ENCODE data around the gene CHMP1A.

CHMP1A gene

GRCh38 chr16:89607453-89607852 lies 50.1 kb downstream of the CHMP1A start:
- no peak for DNase-seq

DNA sequence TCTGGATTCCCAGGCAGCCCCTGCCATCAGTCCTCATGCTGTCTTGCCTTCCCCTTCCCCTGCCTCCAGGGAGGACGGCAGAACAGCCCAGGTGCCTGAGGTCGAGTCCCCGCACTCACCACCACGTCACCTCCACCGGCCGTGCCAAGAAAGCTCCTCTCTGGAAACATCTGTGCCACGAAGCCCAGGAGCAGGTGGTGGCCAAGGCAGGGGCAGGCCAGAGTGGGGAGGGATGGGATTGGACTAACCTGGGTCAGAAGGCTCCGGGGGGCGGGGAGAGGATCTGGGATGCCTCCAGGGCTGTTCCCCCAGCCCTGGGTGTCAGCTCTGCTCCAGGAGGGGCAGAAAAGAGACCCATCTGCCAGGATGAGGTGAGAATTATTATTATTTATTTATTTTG lies 51.5 kb downstream of the CHMP1A start:
- no peak for DNase-seq

DNA sequence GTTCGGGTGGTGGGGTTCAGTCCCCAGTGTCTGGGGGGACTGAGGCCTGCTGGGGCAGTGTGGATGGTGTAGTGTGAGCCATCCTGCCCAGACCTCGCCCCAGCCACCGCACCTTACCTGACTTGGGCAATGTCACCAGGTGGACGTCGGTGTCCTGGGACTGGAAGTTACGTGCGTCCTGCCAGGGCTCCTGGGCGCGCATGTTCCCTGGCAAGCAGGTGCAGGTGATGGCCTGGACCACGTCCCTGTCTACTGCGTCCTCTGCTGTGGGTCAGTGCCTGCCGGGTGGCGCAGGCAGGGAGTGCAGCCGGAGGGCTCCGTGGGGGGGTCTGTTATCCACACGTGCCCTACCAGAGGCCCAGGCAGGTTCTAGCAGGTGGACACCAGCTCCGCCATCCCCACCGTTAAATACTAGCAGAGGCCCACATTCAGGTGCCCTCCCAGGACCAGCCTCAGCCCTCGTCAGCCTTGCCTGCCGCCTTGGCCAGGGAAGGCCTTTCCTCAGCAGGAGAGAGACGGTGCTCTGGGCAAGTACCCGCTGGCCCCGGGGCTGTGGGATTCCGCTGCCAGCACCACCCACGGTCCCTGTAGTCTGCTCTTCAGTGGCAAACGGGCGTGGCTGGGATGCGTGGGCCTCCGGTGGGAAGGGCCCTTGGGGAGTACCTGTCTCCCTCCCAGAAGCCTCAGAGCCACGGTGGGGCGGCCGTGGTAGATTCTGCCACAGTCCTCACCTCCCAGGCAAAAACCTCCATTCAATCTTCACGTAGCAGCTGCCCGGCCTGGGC lies 52.1 kb downstream of the CHMP1A start:
- DNase-seq: no peak

GRCh38 chr16:89604764-89605163 lies 52.7 kb downstream of the CHMP1A start:
- no peak for DNase-seq

- no peak for DNase-seq
Observed at GRCh38 chr16:89602952-89603590, 54.4 kb downstream of the CHMP1A start.

DNA sequence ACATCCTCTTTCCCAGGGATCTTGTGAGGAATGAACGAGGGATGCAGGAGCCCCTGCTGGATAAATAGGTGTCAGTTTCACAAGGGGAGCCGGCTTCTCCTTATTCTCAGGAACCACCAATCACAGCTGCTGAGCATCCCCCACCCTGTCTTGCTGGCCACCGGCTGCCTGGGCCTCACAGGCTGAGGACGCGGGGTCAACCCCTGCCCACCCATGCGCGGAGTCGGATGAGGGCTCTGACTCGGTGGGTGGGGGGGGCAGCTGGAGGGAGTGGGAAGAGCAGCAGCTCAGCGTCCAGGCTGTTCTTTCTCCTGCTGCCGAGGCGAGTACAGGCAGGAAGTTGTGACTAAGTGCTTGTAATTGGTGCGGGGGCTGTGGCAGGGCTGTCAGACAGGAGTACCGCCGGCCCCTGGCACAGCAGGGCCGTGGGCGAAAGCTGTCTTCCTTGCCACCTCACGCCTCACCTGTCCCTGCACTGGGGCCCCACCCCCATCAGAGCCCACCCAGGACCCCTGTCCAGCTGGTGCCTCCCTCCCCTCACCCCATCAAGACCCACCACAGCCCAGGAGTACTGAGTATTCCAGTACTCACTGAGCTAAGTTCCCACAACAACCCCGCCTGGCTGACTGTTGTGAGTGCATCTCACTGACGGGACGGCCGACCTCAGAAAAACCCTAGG lies 55.1 kb downstream of the CHMP1A start:
- peak in 43 of 56 donors; percentile 6 to 71 (median 31) for DNase-seq

- DNase-seq: no peak
Observed at GRCh38 chr16:89601906-89602272, 55.6 kb downstream of the CHMP1A start.

DNA sequence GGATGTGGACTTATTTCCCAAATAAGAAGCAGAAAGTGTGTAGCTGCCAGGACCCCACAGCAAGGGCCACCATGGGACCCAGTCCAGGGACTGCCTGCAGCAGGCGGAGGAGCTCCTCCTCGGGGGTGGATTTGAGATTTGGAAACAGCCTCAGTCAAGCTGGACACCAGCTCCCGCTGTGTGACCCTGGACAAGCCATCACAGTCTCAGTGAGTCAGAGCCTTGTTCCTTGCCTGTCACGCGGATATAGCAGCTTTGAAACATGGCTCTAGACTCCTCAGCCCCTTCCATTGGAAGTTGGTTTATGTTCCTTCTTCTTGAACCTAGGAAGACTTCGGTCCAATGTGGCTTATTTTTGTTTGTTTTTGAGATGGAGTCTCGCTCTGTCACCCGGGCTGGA lies 56.6 kb downstream of the CHMP1A start:
- no peak for DNase-seq

GRCh38 chr16:89600427-89600826 lies 57.1 kb downstream of the CHMP1A start:
- DNase-seq: no peak

DNA sequence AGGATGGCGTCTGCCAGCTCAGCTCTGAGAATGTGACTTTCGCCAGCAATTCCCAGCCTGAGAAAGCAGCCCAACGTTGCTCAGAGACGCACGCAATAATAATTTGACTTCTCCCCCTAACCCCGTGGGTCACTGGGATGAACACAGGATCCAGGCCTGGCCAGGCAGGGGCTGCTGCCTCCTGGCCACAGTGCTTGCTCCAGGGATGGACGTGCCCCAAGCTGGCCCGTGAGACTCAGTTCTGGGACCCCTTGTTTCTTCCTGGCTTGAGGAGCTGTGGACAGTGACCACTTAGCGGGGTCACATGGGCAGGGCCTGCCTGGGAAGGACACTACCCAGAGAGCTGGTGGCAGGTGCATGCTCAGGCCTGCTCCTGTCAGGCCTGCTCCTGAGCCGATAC lies 57.6 kb downstream of the CHMP1A start:
- no peak for DNase-seq

- no peak for DNase-seq
Observed at GRCh38 chr16:89599451-89599858, 58.1 kb downstream of the CHMP1A start.

DNA sequence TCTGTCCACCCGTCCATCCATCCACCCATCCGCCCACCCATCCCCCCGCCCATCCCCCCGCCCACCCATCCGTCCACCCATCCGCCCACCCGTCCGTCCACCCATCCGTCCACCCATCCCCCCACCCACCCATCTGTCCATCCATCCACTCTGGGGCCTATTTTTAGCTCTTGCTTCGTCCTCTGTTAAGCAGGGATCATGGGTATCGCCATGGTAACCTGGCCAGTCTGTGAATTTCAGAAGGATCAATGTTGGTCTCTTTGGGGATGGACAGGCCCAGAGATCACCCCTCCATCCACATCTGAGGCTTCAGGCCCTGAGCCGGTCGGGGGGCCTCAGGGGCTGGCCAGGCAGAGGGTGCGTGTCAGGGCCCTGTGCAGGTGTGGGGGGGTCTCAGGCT lies 59.3 kb downstream of the CHMP1A start:
- DNase-seq: no peak

DNA sequence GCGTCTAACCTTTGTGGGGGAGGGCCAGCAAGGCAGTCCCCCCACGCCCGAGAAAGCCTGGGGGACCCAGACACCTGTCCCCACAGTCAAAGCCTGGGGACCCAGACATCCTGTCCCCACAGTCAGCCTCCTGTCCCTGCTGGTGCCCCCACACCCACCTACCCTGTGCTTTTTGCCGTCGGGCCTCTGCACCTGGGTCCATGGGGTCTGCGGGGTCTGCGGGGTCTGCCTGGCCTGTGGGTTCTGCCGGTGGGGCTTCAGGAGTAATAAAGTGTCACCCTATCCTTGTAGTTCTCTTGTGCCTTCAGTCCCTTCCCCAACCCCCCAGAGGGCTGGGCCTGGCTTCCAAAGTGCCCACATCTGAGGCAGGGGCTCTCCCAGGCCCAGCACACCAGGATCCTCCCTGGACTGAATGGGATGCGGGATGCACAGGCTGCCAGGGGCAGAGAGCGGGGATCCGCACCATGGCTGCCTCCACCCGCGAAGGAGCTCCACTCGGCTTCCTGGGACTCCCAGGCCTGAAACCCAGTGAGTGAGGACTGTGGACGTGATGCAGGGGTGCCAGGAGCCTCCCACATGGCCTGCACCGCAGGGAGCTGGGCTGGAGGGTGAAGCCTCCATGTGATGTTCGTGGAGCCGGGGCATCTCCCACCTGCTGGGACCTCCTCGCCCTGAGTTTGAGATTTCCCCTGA lies 60.4 kb downstream of the CHMP1A start:
- no peak for DNase-seq

GRCh38 chr16:89596061-89596689 lies 61.3 kb downstream of the CHMP1A start:
- no peak for DNase-seq

DNA sequence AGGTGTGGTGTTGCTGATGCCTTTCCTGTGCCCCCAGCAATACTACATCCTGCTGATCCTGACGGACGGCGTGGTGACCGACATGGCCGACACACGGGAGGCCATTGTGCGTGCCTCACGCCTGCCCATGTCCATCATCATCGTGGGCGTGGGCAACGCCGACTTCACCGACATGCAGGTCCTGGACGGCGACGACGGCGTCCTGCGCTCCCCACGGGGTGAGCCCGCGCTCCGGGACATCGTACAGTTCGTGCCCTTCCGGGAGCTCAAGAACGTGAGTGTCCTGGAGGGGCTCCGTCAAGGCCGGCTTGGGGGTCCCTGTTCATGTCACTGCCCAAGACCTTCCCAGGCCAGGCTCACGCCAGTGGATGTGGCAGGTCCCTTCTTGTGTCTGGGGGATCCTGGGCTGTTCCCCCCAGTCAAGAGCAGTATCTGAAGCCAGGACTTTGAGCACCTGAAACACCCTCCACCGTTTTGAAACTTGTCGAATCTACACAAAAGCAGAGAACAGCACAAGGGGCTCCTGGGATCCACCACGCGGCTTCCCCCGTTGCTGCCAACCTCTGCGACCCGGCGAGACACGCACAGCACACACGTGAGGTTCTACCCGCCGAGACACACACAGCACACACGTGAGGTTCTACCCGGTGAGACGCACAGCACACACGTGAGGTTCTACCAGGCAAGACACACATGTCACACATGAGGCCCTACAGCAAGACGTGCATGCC lies 62.0 kb downstream of the CHMP1A start:
- DNase-seq: no peak

Measured in amygdala (tissue), 56 donors.